ENCODE results near the gene WDHD1. TPM values are rescaled to one million over a fixed set of nuclear protein-coding genes. Genes with fewer than 3 reads are reported as not detected.

The WDHD1 gene
- total and polyA plus RNA-seq, 2 of the 8 experiments (the other 6 are each of a cell fraction or from before 2014, with no cell fraction given): 17.8 to 87.9 TPM

- CTCF ChIA-PET (ENCODE audit: partially characterized antibody): interaction anchor here (0.7 to 1.4 kb wide), 2 partner anchors 157 to 1089 kb away, joined by 3 to 6 read pairs; no protein-coding TSS in a partner anchor
Measured at GRCh38 chr14:54931101-54931500, 95.8 kb downstream of the WDHD1 start.

More at GRCh38 chr14:54931101-54931500, 95.8 kb downstream of the WDHD1 start:
- Histone ChIP-seq H3K18ac (ENCODE audit: extremely low read depth, low read length) (no peak overlapping the region), H2BK5ac (ENCODE audit: low read depth, low read length) (no peak overlapping the region), H2BK15ac (ENCODE audit: low read length) (no peak overlapping the region), H3K36me3 (ENCODE audit: control insufficient read depth in 2 of 4, insufficient read depth in 4 of 4, low read length in 3 of 4) (no peaks in the 10 kb centered on the region; a peak in 1 of 8 replicates), H3K27ac (ENCODE audit: low read depth, low read length) (no peak overlapping the region), H3K23me2 (ENCODE audit: low read depth, low read length) (no peaks in the 10 kb centered on the region), H2BK20ac (ENCODE audit: low read length) (no peak overlapping the region), H3K9me3 (ENCODE audit: insufficient read depth in 2 of 2, low read depth in 1 of 2, low read length in 1 of 2) (no peaks in the 10 kb centered on the region), H3K27me3 (replicated peaks in 1 of 4; ENCODE audit: control insufficient read depth in 3 of 4, extremely low read depth in 1 of 4, insufficient read depth in 3 of 4, low read length in 3 of 4) (no peaks in the 10 kb centered on the region), H3K4me3 (ENCODE audit: extremely low read depth in 1 of 4, insufficient read depth in 2 of 4, low read depth in 3 of 4, low read length in 4 of 4) (no peak overlapping the region), H3K56ac (replicated peaks; ENCODE audit: insufficient read length, low read depth, low read length) (no peak overlapping the region), H2AFZ (ENCODE audit: low read length) (no peak overlapping the region), H2BK120ac (replicated peaks; ENCODE audit: low read depth, low read length) (no peak overlapping the region), H3K79me1 (ENCODE audit: low read depth, low read length) (no peaks in the 10 kb centered on the region), H3K79me2 (ENCODE audit: control insufficient read depth in 1 of 2, insufficient read depth in 2 of 2, low read length in 2 of 2) (no peaks in the 10 kb centered on the region), H3K4me2 (ENCODE audit: insufficient read depth in 1 of 2, low read depth in 2 of 2, low read length in 2 of 2) (no peak overlapping the region), H2AK5ac (ENCODE audit: low read depth, low read length) (no peak overlapping the region), H4K5ac (ENCODE audit: insufficient read length, low read depth, low read length) (no peak overlapping the region), H4K8ac (ENCODE audit: extremely low read depth, insufficient read depth, low read length) (no peak overlapping the region), H4K91ac (replicated peaks; ENCODE audit: insufficient read length, low read length) (no peak overlapping the region), H3K4ac (replicated peaks; ENCODE audit: insufficient read length, low read depth, low read length) (no peak overlapping the region), H3K4me1 (replicated peaks in 1 of 4; ENCODE audit: control insufficient read depth in 3 of 4, insufficient read depth in 4 of 4, low read length in 3 of 4) (no peaks in the 10 kb centered on the region), H3K14ac (ENCODE audit: insufficient read length) (no peak overlapping the region), H3K9ac (replicated peaks in 1 of 4; ENCODE audit: extremely low read depth in 1 of 4, low read depth in 3 of 4, low read length in 3 of 4) (no peak overlapping the region), H2BK12ac (ENCODE audit: low read depth, low read length) (no peak overlapping the region), H3K23ac (ENCODE audit: insufficient read length) (no peak overlapping the region), H4K20me1 (replicated peaks in 1 of 2; ENCODE audit: control insufficient read depth in 1 of 2, insufficient read depth in 2 of 2, low read length in 2 of 2) (no peaks in the 10 kb centered on the region)
- POLR2A ChIA-PET (ENCODE audit: partially characterized antibody): no interaction called here
- DNase-seq (ENCODE audit: low read depth in 1 of 2, low spot score in 2 of 2) (no peak), FAIRE-seq (no peak)
- 91% methylated on average over 1 of the region's 1 CpG; no CpG with 5 or more reads in 1 of the 2 experiments for WGBS, 2 experiments (ENCODE audit: extremely low coverage in 1 of 2, insufficient coverage in 1 of 2, insufficient read length in 1 of 2, insufficient replicate concordance in 2 of 2, low coverage in 1 of 2, low lambda C conversion rate in 2 of 2, missing lambda C conversion rate in 1 of 2)
- TF ChIP-seq YY1 (IDR thresholded peaks at IDR 0.05; ENCODE audit: low read depth, low read length): no peak
- no peak for TF ChIP-seq SP1 (IDR thresholded peaks at IDR 0.05; ENCODE audit: low read depth, low read length)
- no peak for TF ChIP-seq SP4 (IDR thresholded peaks at IDR 0.05; ENCODE audit: low read length)
- no peak for TF ChIP-seq SP2 (IDR thresholded peaks at IDR 0.05; ENCODE audit: low read length)
- TF ChIP-seq SUZ12 (IDR thresholded peaks at IDR 0.05; ENCODE audit: low read length): no peak

Data from H1 (cell line).